GM12891 (cell line): Measurements from ENCODE around the gene C21orf91.

ENCODE experiments used
- DNase-seq: peaks from one replicate; pipeline ENCODE4 v3.0.0; 2011; ENCODE audit warnings: low spot score; ENCODE audit not compliant: insufficient read length
- FAIRE-seq: peaks from 2 replicates; lab custom pipeline; 2011; peaks lifted over from hg19 to GRCh38; lab: Jason Lieb, UNC
- PAX5 ChIP-seq: IDR thresholded peaks from 2 replicates; pipeline ENCODE4 v1.6.1; 2011; ENCODE audit warnings: low read length, moderate library complexity, mild to moderate bottlenecking; ENCODE audit not compliant: insufficient read depth, severe bottlenecking
- POLR2A ChIP-seq: IDR thresholded peaks from 2 replicates; pipeline ENCODE4 v1.6.1; 2011; ENCODE audit warnings: low read depth, low read length, control low read depth
- POLR2AphosphoS5 ChIP-seq: IDR thresholded peaks from 2 replicates; pipeline ENCODE4 v1.6.1; 2011; ENCODE audit warnings: low read depth, low read length, control low read depth
- POU2F2 ChIP-seq: IDR thresholded peaks from 2 replicates; pipeline ENCODE4 v1.6.1; 2011; ENCODE audit warnings: low read depth, mild to moderate bottlenecking, control low read depth, low read length, moderate library complexity
- SPI1 ChIP-seq: IDR thresholded peaks from 2 replicates; pipeline ENCODE4 v1.6.1; 2011; ENCODE audit warnings: low read depth, low read length, control low read depth
- TAF1 ChIP-seq: IDR thresholded peaks from 2 replicates; pipeline ENCODE4 v1.6.1; 2011; ENCODE audit warnings: low read depth, low read length, control low read depth

Gene C21orf91

DNA sequence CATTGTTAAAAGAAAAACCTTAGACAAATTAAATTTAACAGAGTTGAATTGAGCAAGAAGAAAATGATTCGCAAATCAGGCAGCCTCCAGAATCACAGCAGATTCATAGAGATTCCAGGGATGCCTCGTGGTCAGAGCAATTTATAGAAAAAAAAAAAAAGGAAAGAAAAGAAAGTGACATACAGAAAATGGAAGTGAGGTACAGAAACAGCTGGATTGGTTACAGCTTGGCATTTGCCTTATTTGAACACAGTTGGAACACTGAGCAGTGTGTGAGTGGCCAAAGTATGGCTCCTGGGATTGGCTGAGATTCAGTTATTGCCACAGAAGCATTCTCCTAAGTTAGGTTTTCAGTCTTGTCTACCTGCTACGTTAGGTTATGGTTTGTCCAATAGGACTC is 9.1 kb upstream of the C21orf91 start:
- DNase-seq (no peak), FAIRE-seq (no peak)
- TF ChIP-seq POU2F2 = no peak
- TF ChIP-seq POLR2A = no peak

- DNase-seq = no peak
- no peak for FAIRE-seq
- TF ChIP-seq TAF1 (no peak), POLR2AphosphoS5 (no peak), SPI1 (no peak), POU2F2 (no peak), PAX5 (no peak), POLR2A (no peak)
These were observed 4.7 kb upstream of the C21orf91 start for GRCh38 chr21:17823846-17824245.

DNA sequence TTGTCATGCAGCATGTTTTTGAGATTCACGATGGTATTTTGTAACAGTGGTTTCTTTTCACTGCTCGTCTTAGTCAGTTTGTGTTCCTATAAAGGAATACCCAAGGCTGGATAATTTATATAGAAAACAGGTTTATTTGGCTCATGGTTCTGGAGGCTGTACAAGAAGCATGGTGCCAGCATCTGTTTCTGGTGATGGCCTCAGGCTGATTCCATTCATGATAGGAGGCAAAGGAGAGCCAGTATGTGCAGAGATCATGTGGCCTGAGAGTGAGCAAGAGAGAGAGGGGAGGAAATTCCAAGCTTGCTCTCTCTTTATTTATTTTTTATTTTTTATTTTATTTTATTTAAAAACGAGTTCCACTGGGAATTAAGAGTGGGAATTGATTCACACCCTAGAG is 2.0 kb upstream of the C21orf91 start:
- no peak for DNase-seq
- TF ChIP-seq PAX5 (no peak), POLR2A (no peak), POU2F2 (no peak), SPI1 (no peak), TAF1 (no peak), POLR2AphosphoS5 (no peak)
- no peak for FAIRE-seq

GRCh38 chr21:17819877-17820229 is 697 bp upstream of the C21orf91 start:
- DNase-seq (peak; percentile 15), FAIRE-seq (no peak)
- TF ChIP-seq POU2F2 (no peak), POLR2A (no peak), TAF1 (no peak), SPI1 (peak; percentile 87), PAX5 (no peak), POLR2AphosphoS5 (no peak)

DNA sequence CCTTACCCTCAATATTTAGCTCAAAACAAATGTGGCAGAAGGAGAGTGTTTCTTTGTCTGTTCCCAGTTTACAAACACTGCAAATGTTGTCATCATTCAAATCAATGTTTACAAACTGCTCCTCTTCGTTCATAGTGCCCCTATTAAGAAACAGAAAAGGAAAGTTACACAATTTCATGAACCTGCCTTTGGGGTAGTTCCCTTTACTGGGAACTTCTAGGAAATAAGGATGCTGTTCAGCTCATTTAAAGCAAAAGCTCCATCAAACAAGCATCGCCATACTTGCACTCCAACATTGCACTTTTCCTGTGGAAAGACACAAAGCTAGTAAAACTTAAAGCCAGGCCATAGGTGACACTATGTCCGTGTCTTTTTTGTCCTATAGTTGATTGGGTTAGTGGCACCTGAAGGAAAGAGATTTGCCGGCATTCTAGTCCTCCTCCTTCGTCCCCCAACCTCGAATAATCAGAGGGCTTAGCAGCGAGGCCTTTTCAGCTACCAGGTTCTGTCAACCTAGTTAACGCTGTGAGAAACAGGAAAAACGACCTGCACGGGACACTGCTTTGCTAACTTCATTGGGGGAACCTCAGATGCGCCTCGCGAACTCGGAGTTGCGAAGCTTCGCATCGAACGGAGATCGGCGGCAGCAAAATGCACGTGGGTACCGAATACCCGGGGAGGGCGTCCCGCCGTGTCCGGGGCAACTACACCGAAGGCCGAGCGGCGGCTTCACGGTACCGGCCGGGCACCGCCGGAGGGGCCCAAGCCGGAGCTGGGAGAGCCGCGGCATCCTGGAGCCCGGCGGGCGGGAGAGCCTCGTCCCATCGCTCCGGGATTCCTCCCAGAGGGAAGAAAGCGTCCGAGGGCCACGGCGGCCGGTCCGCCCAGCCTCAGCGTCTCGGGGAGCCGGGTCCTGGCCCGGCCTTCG is 706 bp downstream of the C21orf91 start:
- peak; percentile 78 for FAIRE-seq
- peak; percentile 8 for DNase-seq

GRCh38 chr21:17813353-17813752 is 5.8 kb downstream of the C21orf91 start:
- FAIRE-seq (peak; percentile 67), DNase-seq (no peak)
- no peak for TF ChIP-seq TAF1
- TF ChIP-seq SPI1 = no peak
- TF ChIP-seq POLR2A = no peak
- no peak for TF ChIP-seq POLR2AphosphoS5
- TF ChIP-seq POU2F2 = no peak

More for the DNA sequence above, 706 bp downstream of the C21orf91 start:
- TF ChIP-seq POLR2A (no peak), SPI1 (no peak), POU2F2 (no peak), PAX5 (no peak), TAF1 (no peak), POLR2AphosphoS5 (no peak)

DNA sequence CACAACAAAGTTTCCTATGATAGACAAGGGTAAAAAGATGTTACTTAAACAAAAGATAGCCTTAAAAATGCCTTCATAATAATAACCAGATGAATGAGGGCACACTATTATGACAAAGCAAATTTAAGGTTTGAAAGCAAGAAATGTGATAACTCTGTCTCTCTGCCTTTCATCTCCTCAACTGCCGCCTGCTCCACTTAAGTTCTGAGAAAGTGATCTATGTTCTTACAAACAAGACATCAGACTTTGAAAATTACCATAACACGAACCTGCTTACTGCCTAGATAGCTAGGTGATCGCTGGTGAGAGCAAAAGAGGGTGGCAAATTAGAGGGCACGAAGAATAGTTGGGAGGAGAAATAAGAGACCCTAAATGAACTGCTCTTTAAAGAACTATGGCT is 13.2 kb downstream of the C21orf91 start:
- no peak for TF ChIP-seq POLR2A
- no peak for TF ChIP-seq SPI1
- no peak for TF ChIP-seq PAX5
- TF ChIP-seq TAF1 = no peak
- TF ChIP-seq POU2F2 = no peak
- DNase-seq = no peak
- no peak for FAIRE-seq

- no peak for TF ChIP-seq TAF1
- no peak for TF ChIP-seq POLR2AphosphoS5
- no peak for TF ChIP-seq SPI1
- no peak for TF ChIP-seq PAX5
- FAIRE-seq = no peak
These were observed 15.6 kb downstream of the C21orf91 start for GRCh38 chr21:17803536-17803935.

GRCh38 chr21:17802572-17802971 is 16.6 kb downstream of the C21orf91 start:
- TF ChIP-seq POLR2A (no peak), POLR2AphosphoS5 (no peak), SPI1 (no peak), POU2F2 (no peak), TAF1 (no peak)
- DNase-seq = no peak
- FAIRE-seq = peak; percentile 20

More at GRCh38 chr21:17803536-17803935, 15.6 kb downstream of the C21orf91 start:
- DNase-seq = no peak

DNA sequence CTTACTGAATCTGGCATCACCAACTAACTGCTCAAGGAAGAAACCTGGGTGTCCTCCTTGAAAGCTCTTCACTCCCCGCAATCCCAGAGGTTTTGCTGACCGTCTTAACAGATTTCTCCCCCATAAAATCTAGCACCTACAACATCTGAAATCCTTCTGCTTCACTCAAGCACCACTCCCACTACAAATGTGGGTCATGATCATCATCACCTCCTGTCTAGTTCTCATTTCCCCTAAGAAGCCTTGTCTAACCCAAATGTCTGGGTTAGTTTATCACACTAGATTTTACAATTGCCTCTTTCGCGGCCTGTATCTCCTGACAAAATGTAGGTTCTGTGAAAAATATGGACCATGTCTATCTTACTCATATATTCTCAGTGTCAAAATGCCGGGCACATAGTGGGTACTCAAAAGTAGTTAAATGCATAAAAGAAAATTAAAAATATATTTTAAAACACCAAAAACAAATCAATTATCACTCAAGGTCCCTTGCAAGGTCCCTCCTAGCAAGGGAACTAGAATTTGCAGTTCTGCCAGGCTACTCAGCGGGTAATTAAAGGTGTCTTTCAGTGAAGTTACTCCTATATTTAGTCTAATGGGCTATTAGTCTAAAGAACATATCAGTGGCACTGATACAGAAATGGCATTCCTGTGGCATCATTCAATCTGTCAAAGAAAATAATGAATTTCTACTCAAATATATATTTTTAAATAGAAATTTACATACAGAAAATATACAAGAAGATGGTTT is 19.6 kb downstream of the C21orf91 start:
- no peak for DNase-seq
- TF ChIP-seq POLR2A (no peak), TAF1 (no peak), POLR2AphosphoS5 (no peak), POU2F2 (no peak), SPI1 (no peak), PAX5 (no peak)
- no peak for FAIRE-seq
